ENCODE data around the gene PTPRD. TPM values are rescaled to one million over a fixed set of nuclear protein-coding genes. Genes with fewer than 3 reads are reported as not detected.

The PTPRD gene
- total and polyA plus RNA-seq, 2 donors (not counting 1 experiment from before 2014, with no cell fraction given), result not detected

DNA sequence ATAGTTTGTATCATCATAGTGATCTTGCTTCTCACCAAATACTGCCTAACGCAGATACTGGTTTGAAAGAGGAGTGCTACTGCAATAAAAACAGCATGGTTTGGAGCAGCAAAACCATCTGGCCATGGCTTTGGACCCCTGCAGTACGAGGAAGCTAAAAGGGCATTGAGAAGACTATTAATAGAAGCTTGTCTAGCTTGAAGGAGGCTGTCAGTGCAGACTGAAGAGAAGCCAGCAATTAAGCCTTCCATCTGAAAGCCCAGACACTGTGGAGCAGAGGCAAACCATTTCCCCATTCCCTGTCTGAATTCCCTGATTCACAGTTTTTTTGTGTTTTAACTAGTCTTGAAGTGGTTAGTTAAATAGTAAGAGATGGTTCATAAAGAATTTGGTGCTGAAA, 281.6 kb downstream of the PTPRD start:
- Histone ChIP-seq H4K20me1 (ENCODE audit: control insufficient read depth, insufficient read depth, low read length, poor library complexity, severe bottlenecking) (no peaks in the 10 kb centered on the region), H3K27me3 (replicated peaks in 1 of 4; ENCODE audit: control extremely low read depth in 1 of 4, control insufficient read depth in 3 of 4, insufficient read depth in 4 of 4, low read length in 3 of 4) (no peaks in the 10 kb centered on the region), H3K4me3 (ENCODE audit: control extremely low read depth in 1 of 5, extremely low read depth in 1 of 5, insufficient read depth in 1 of 5, low read depth in 2 of 5, low read length in 4 of 5) (no peak overlapping the region), H3K27ac (ENCODE audit: low read length in 2 of 2) (no peak overlapping the region), H3K36me3 (replicated peaks in 1 of 2; ENCODE audit: control extremely low read depth in 1 of 2, control insufficient read depth in 1 of 2, extremely low read depth in 1 of 2, insufficient read depth in 2 of 2, low read length in 1 of 2) (no peaks in the 10 kb centered on the region), H3K4me1 (ENCODE audit: control insufficient read depth in 2 of 2, insufficient read depth in 2 of 2, low read length in 2 of 2) (no peaks in the 10 kb centered on the region), H3K9ac (ENCODE audit: low read length) (no peak overlapping the region), H3K79me2 (ENCODE audit: control insufficient read depth, insufficient read depth, low read length) (no peaks in the 10 kb centered on the region), H2AFZ (ENCODE audit: insufficient read depth, low read depth, low read length, poor library complexity, severe bottlenecking) (no peak overlapping the region), H3K9me3 (ENCODE audit: control extremely low read depth in 1 of 3, control insufficient read depth in 2 of 3, insufficient read depth in 1 of 3, low read length in 2 of 3) (no peaks in the 10 kb centered on the region), H3K4me2 (replicated peaks; ENCODE audit: low read depth, low read length, poor library complexity, severe bottlenecking) (no peak overlapping the region)
- Mint-ChIP-seq H3K27me3 (no peaks in the 10 kb centered on the region), H3K4me3 (no peak overlapping the region), H3K9me3 (ENCODE audit: insufficient read depth) (no peaks in the 10 kb centered on the region), H3K27ac (no peak overlapping the region), H3K4me1 (no peaks in the 10 kb centered on the region)
- TF ChIP-seq, protein P1, sequence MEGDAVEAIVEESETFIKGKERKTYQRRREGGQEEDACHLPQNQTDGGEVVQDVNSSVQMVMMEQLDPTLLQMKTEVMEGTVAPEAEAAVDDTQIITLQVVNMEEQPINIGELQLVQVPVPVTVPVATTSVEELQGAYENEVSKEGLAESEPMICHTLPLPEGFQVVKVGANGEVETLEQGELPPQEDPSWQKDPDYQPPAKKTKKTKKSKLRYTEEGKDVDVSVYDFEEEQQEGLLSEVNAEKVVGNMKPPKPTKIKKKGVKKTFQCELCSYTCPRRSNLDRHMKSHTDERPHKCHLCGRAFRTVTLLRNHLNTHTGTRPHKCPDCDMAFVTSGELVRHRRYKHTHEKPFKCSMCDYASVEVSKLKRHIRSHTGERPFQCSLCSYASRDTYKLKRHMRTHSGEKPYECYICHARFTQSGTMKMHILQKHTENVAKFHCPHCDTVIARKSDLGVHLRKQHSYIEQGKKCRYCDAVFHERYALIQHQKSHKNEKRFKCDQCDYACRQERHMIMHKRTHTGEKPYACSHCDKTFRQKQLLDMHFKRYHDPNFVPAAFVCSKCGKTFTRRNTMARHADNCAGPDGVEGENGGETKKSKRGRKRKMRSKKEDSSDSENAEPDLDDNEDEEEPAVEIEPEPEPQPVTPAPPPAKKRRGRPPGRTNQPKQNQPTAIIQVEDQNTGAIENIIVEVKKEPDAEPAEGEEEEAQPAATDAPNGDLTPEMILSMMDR (IDR thresholded peaks at IDR 0.05), result no peak
- no peak for TF ChIP-seq EZH2 (IDR thresholded peaks at IDR 0.05; ENCODE audit: borderline replicate concordance, insufficient read depth, low read depth, low read length, poor library complexity, severe bottlenecking)
- intact Hi-C loops (cut with micrococcal nuclease), result no loop called here
- ChIA-PET POLR2A (no interaction called here), CTCF (no interaction called here)
- ATAC-seq (ENCODE audit: low read depth) (no peak), DNase-seq (no peak)
- 58% methylated on average over 2 of the region's 2 CpGs for WGBS (ENCODE audit: insufficient coverage)

- no peak overlapping the region for H3K4me3 ChIP-seq (ENCODE audit: control extremely low read depth in 1 of 5, extremely low read depth in 1 of 5, insufficient read depth in 1 of 5, low read depth in 2 of 5, low read length in 4 of 5)
- H3K27ac ChIP-seq (ENCODE audit: low read length in 2 of 2), result no peak overlapping the region
- no peaks in the 10 kb centered on the region for H3K79me2 ChIP-seq (ENCODE audit: control insufficient read depth, insufficient read depth, low read length)
- ChIA-PET CTCF (no interaction called here), POLR2A (no interaction called here)
- peaks cover 0 to 3% (median 0%) of the 10 kb centered on the region in 4 experiments for H3K27me3 ChIP-seq (replicated peaks in 1 of 4; ENCODE audit: control extremely low read depth in 1 of 4, control insufficient read depth in 3 of 4, insufficient read depth in 4 of 4, low read length in 3 of 4)
- H3K36me3 ChIP-seq (replicated peaks in 1 of 2; ENCODE audit: control extremely low read depth in 1 of 2, control insufficient read depth in 1 of 2, extremely low read depth in 1 of 2, insufficient read depth in 2 of 2, low read length in 1 of 2), result no peaks in the 10 kb centered on the region
- Mint-ChIP-seq H3K27me3 (no peaks in the 10 kb centered on the region), H3K4me3 (no peak overlapping the region), H3K4me1 (no peaks in the 10 kb centered on the region), H3K27ac (no peak overlapping the region), H3K9me3 (ENCODE audit: insufficient read depth) (no peaks in the 10 kb centered on the region)
- H3K9me3 ChIP-seq (ENCODE audit: control extremely low read depth in 1 of 3, control insufficient read depth in 2 of 3, insufficient read depth in 1 of 3, low read length in 2 of 3), result peaks cover 0 to 2% (median 0%) of the 10 kb centered on the region in 3 donors
- TF ChIP-seq, protein P1 (IDR thresholded peaks at IDR 0.05), result no peak
- no peak for TF ChIP-seq EZH2 (IDR thresholded peaks at IDR 0.05; ENCODE audit: borderline replicate concordance, insufficient read depth, low read depth, low read length, poor library complexity, severe bottlenecking)
- no peak overlapping the region for H3K4me2 ChIP-seq (replicated peaks; ENCODE audit: low read depth, low read length, poor library complexity, severe bottlenecking)
- no peak overlapping the region for H2AFZ ChIP-seq (ENCODE audit: insufficient read depth, low read depth, low read length, poor library complexity, severe bottlenecking)
- no peak for ATAC-seq (ENCODE audit: low read depth)
- H3K4me1 ChIP-seq (ENCODE audit: control insufficient read depth in 2 of 2, insufficient read depth in 2 of 2, low read length in 2 of 2), result no peaks in the 10 kb centered on the region
- no peak overlapping the region for H3K9ac ChIP-seq (ENCODE audit: low read length)
- H4K20me1 ChIP-seq (ENCODE audit: control insufficient read depth, insufficient read depth, low read length, poor library complexity, severe bottlenecking), result no peaks in the 10 kb centered on the region
- intact Hi-C loops (cut with micrococcal nuclease), result no loop called here
- no CpG with 5 or more reads among the region's 2 CpGs for whole genome bisulfite sequencing (ENCODE audit: insufficient coverage)
- DNase-seq, result no peak
These were observed 330.7 kb downstream of the PTPRD start for GRCh38 chr9:10282084-10282483.

Data from B cell (primary cell).